ENCODE results near the gene RARRES2. TPM values are rescaled to one million over a fixed set of nuclear protein-coding genes. Genes with fewer than 3 reads are reported as not detected.

Gene RARRES2
- total and polyA plus RNA-seq, 2 of the 13 experiments (the other 11 are each of a cell fraction or from before 2014, with no cell fraction given): 134 to 172 TPM

DNA sequence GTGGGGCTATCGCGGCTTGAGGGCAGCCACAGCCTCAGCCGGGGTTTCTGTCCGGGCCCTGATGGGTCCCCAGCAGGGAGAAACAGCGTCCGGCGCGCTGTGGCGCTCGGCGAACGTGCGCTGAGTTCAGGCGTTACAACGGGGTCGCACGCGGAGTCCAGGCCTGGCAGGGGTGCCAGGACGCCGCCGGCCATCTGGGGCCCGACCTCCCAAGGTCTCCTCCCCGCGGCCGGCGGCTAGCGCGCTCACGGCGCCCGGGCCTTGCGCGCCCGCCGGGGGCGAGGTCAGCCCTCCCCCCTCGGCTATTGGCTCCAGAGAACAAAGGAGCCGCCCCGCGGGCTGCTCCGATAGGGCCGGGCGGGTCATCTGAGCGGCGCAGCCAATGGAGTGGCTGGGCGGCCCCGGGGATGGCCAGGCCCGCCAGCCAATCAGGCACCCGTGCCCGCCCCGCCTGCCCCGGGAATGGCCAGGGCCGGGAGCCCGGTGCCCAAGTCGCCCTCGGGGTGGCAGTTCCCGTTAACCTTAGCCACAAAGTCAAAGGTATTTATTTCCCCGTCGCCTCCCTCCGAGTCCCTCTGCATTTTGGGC lies 37.5 kb upstream of the RARRES2 start, which contains the start of gene ZNF775 (continued):
- TF ChIP-seq, protein P1, sequence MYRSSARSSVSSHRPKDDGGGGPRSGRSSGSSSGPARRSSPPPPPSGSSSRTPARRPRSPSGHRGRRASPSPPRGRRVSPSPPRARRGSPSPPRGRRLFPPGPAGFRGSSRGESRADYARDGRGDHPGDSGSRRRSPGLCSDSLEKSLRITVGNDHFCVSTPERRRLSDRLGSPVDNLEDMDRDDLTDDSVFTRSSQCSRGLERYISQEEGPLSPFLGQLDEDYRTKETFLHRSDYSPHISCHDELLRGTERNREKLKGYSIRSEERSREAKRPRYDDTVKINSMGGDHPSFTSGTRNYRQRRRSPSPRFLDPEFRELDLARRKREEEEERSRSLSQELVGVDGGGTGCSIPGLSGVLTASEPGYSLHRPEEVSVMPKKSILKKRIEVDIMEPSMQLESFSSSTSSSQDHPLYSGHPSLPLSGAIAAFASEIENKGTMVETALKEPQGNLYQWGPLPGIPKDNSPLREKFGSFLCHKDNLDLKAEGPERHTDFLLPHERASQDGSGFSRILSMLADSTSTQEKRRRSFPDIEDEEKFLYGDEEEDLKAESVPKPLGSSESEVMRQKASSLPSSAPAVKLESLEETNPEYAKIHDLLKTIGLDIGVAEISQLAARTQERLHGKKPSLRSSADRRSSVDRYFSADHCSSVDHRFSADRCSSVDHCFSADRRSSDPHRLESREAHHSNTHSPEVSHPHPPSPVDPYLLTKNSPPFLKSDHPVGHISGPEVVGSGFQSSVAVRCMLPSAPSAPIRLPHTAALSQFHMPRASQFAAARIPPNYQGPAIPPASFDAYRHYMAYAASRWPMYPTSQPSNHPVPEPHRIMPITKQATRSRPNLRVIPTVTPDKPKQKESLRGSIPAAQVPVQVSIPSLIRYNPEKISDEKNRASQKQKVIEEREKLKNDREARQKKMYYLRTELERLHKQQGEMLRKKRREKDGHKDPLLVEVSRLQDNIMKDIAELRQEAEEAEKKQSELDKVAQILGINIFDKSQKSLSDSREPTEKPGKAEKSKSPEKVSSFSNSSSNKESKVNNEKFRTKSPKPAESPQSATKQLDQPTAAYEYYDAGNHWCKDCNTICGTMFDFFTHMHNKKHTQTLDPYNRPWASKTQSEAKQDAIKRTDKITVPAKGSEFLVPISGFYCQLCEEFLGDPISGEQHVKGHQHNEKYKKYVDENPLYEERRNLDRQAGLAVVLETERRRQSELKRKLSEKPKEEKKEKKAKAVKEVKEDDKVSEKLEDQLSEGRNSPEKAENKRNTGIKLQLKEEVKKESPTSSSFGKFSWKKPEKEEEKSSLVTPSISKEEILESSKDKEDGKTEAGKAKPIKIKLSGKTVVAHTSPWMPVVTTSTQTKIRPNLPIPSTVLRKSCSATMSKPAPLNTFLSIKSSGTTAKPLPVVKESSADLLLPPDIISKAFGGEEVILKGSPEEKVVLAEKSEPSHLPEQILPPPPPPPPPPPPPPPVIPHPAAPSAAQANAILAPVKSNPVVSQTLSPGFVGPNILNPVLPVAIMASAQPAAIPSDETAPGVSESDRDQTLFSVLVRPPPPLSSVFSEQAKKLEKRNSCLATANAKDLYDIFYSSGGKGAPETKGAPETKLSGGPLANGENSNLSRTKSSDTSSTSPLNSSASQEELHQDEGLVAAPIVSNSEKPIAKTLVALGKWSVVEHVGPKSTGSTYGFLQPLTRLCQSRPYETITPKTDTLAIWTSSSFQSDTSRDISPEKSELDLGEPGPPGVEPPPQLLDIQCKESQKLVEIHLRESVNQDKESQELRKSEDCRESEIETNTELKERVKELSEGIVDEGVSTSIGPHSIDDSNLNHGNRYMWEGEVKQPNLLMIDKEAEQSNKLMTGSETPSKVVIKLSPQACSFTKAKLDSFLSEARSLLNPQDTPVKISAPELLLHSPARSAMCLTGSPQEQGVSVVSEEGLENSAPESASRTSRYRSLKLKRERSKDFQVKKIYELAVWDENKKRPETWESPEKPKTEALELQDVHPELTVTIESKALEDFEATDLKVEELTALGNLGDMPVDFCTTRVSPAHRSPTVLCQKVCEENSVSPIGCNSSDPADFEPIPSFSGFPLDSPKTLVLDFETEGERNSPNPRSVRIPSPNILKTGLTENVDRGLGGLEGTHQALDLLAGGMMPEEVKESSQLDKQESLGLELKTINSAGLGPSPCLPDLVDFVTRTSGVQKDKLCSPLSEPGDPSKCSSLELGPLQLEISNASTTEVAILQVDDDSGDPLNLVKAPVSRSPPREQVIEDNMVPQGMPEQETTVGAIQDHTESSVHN (CRISPR knock-in tag; IDR thresholded peaks at IDR 0.05): no peak
- no peak for TF ChIP-seq SMC3 (IDR thresholded peaks at IDR 0.05; ENCODE audit: low read length)
- no peak for TF ChIP-seq MEF2D (CRISPR knock-in tag; IDR thresholded peaks at IDR 0.05)
- TF ChIP-seq JUND (CRISPR knock-in tag; IDR thresholded peaks at IDR 0.05): no peak
- no peak for TF ChIP-seq CC2D1A (CRISPR knock-in tag; IDR thresholded peaks at IDR 0.05)
- TF ChIP-seq PLRG1 (conservative IDR thresholded peaks at IDR 0.05): no peak
- 0 out of 2 replicates have a peak, but pooled peaks have one; percentile 11 for TF ChIP-seq RFXANK (CRISPR knock-in tag; IDR thresholded peaks at IDR 0.05)
- TF ChIP-seq, protein P2, sequence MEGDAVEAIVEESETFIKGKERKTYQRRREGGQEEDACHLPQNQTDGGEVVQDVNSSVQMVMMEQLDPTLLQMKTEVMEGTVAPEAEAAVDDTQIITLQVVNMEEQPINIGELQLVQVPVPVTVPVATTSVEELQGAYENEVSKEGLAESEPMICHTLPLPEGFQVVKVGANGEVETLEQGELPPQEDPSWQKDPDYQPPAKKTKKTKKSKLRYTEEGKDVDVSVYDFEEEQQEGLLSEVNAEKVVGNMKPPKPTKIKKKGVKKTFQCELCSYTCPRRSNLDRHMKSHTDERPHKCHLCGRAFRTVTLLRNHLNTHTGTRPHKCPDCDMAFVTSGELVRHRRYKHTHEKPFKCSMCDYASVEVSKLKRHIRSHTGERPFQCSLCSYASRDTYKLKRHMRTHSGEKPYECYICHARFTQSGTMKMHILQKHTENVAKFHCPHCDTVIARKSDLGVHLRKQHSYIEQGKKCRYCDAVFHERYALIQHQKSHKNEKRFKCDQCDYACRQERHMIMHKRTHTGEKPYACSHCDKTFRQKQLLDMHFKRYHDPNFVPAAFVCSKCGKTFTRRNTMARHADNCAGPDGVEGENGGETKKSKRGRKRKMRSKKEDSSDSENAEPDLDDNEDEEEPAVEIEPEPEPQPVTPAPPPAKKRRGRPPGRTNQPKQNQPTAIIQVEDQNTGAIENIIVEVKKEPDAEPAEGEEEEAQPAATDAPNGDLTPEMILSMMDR (CRISPR knock-in tag; IDR thresholded peaks at IDR 0.05): peak; percentile 20
- TF ChIP-seq, protein P3, sequence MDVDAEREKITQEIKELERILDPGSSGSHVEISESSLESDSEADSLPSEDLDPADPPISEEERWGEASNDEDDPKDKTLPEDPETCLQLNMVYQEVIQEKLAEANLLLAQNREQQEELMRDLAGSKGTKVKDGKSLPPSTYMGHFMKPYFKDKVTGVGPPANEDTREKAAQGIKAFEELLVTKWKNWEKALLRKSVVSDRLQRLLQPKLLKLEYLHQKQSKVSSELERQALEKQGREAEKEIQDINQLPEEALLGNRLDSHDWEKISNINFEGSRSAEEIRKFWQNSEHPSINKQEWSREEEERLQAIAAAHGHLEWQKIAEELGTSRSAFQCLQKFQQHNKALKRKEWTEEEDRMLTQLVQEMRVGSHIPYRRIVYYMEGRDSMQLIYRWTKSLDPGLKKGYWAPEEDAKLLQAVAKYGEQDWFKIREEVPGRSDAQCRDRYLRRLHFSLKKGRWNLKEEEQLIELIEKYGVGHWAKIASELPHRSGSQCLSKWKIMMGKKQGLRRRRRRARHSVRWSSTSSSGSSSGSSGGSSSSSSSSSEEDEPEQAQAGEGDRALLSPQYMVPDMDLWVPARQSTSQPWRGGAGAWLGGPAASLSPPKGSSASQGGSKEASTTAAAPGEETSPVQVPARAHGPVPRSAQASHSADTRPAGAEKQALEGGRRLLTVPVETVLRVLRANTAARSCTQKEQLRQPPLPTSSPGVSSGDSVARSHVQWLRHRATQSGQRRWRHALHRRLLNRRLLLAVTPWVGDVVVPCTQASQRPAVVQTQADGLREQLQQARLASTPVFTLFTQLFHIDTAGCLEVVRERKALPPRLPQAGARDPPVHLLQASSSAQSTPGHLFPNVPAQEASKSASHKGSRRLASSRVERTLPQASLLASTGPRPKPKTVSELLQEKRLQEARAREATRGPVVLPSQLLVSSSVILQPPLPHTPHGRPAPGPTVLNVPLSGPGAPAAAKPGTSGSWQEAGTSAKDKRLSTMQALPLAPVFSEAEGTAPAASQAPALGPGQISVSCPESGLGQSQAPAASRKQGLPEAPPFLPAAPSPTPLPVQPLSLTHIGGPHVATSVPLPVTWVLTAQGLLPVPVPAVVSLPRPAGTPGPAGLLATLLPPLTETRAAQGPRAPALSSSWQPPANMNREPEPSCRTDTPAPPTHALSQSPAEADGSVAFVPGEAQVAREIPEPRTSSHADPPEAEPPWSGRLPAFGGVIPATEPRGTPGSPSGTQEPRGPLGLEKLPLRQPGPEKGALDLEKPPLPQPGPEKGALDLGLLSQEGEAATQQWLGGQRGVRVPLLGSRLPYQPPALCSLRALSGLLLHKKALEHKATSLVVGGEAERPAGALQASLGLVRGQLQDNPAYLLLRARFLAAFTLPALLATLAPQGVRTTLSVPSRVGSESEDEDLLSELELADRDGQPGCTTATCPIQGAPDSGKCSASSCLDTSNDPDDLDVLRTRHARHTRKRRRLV (CRISPR knock-in tag; IDR thresholded peaks at IDR 0.05): no peak
- TF ChIP-seq, protein P4, sequence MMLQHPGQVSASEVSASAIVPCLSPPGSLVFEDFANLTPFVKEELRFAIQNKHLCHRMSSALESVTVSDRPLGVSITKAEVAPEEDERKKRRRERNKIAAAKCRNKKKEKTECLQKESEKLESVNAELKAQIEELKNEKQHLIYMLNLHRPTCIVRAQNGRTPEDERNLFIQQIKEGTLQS (CRISPR knock-in tag; IDR thresholded peaks at IDR 0.05): peak; percentile 16; the same call in 1 of the 2 replicates
- no peak for TF ChIP-seq EED (CRISPR knock-in tag; IDR thresholded peaks at IDR 0.05)
- TF ChIP-seq, protein P5, sequence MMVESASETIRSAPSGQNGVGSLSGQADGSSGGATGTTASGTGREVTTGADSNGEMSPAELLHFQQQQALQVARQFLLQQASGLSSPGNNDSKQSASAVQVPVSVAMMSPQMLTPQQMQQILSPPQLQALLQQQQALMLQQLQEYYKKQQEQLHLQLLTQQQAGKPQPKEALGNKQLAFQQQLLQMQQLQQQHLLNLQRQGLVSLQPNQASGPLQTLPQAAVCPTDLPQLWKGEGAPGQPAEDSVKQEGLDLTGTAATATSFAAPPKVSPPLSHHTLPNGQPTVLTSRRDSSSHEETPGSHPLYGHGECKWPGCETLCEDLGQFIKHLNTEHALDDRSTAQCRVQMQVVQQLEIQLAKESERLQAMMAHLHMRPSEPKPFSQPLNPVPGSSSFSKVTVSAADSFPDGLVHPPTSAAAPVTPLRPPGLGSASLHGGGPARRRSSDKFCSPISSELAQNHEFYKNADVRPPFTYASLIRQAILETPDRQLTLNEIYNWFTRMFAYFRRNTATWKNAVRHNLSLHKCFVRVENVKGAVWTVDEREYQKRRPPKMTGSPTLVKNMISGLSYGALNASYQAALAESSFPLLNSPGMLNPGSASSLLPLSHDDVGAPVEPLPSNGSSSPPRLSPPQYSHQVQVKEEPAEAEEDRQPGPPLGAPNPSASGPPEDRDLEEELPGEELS (CRISPR knock-in tag; IDR thresholded peaks at IDR 0.05): peak; percentile 20; the same call in 1 of the 2 replicates

Data from HepG2 (cell line).